Stomach smooth muscle (tissue), 2 donors: ENCODE data around the gene TBC1D9.

Source experiments
- H3K27ac ChIP-seq: one replicate; pipeline ENCODE4 v1.7.0; 2013; ENCODE audit warnings: mild to moderate bottlenecking, low read length, inconsistent platforms
- H3K27me3 ChIP-seq, 2 donors: one replicate each; pipeline ENCODE4 v1.7.0; 2013; ENCODE audit warnings: low read length in 2 of 2; ENCODE audit not compliant: insufficient read depth in 2 of 2, control insufficient read depth in 1 of 2
- H3K36me3 ChIP-seq, 2 donors: one replicate each; pipeline ENCODE4 v1.7.0; 2013; ENCODE audit warnings: low read length in 2 of 2; ENCODE audit not compliant: control insufficient read depth in 2 of 2, insufficient read depth in 2 of 2
- H3K4me1 ChIP-seq: one replicate; pipeline ENCODE4 v1.7.0; 2013; ENCODE audit warnings: low read length; ENCODE audit not compliant: control insufficient read depth, insufficient read depth
- H3K4me3 ChIP-seq, 2 donors: one replicate each; pipeline ENCODE4 v1.7.0; 2013; ENCODE audit warnings: low read length in 2 of 2
- H3K9ac ChIP-seq, 2 donors: one replicate each; pipeline ENCODE4 v1.7.0; 2013; ENCODE audit warnings: low read length in 2 of 2, mild to moderate bottlenecking in 1 of 2
- H3K9me3 ChIP-seq, 2 donors: one replicate each; pipeline ENCODE4 v1.7.0; 2013; ENCODE audit warnings: low read length in 2 of 2; ENCODE audit not compliant: control insufficient read depth in 2 of 2
- donor health status: healthy.
- donor health status: Pancreatic carcinoma.

TBC1D9 gene

DNA sequence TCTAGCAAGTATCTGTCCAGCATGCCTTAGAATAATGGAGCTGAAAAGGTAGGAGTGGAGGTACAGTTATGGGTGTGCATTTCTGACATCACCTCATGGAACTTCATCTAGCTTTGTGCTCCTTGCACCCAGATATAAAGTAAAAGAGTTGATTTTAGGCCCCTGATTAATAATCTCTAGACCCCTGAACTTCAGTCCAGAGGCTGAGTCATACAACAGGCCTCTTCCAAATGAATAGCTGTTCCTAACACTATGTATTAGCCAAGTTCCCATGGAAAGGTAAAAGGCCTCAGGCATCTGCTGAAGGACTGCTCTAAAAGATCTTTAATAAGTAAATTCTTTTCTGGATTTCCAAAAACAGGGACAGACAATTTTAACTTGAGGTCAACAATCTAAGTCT is 16.2 kb downstream of the TBC1D9 start:
- Histone ChIP-seq H3K27ac (no peak overlapping the region), H3K4me3 (no peak overlapping the region), H3K9ac (no peak overlapping the region), H3K36me3 (no peaks in the 10 kb centered on the region), H3K9me3 (no peaks in the 10 kb centered on the region), H3K27me3 (no peaks in the 10 kb centered on the region), H3K4me1 (peaks cover 3% of the 10 kb centered on the region)

DNA sequence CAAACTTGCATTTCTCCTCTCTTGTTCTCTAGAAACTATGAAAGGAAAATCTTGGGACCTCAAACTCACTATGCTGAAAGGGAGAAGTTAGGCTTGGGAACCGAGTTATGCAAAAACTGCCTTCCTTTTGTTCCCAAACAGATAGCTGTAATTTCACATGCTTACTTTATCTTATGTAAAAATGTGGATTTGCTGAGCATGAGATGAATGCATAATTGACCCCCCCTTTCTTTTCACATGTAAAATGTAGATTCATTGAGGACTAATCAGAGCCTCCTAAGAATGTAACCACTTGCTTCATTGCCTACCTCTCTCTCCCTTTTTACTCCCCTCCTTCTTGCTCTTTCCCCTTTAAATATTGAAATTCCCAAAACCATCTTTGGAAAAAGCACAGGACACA is 18.0 kb downstream of the TBC1D9 start:
- no peak overlapping the region for H3K4me3 ChIP-seq
- no peak overlapping the region for H3K9ac ChIP-seq
- H3K27me3 ChIP-seq, result no peaks in the 10 kb centered on the region
- no peaks in the 10 kb centered on the region for H3K4me1 ChIP-seq
- H3K36me3 ChIP-seq, result no peaks in the 10 kb centered on the region
- H3K27ac ChIP-seq, result no peak overlapping the region
- H3K9me3 ChIP-seq, result no peaks in the 10 kb centered on the region

DNA sequence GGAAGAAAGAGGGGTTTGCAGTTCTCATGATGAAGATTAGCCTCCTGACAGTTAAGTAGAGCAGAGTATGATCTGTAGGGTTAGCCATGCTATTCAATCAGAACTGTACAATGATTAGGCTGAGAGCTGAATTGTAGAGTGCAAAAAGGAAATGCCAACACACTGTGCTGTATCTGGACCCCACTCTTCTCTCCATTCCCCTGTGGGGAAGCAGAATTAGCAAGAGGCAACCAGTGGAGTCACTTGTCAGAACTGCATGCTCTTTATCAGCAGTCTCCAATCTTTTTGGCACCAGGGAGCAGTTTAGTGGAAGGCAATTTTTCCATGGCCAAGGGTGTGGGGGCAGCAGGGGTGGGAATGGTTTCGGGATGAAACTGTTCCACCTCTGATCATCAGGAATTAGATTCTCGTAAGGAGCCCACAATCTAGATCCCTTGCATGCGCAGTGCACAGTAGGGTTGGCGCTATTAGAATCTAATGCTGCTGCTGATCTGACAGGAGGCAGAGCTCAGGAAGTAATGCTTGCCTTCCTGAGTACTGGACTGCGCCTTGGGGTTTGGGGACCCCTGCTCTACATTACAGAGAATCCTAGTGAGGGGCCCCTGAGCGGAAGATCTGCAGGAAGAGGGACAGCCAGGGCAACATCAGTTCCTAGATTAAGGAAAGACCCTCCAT is 19.4 kb downstream of the TBC1D9 start:
- H3K27ac ChIP-seq, result no peak overlapping the region
- no peaks in the 10 kb centered on the region for H3K36me3 ChIP-seq
- H3K4me1 ChIP-seq, result no peaks in the 10 kb centered on the region

DNA sequence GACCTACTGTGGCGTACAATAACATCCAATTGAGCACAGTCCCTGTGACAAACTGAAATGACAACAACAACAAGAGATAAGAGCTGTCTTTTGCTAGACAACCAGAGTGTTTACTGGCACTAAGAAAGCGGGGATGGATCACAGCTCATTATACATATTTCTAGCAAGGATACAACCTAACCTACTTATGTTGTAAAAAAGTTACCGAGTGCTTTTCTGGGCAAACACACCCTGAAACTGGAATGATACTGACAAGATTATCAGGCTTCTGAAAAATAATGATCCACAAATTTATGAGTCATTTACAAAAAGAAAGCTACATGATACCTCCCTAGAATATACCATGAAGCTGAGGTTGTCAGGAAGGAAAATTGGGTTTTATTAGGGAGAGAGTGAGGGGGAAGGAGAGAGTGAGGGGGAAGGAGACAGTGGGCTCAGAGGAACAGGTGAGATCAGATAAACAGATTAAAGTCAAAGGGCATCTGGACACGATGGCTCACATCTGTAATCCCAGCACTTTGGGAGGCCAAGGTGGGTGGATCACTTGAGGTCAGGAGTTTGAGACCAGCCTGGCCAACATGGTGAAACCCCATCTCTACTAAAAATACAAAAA is 20.3 kb downstream of the TBC1D9 start:
- H3K4me3 ChIP-seq, result no peak overlapping the region
- H3K4me1 ChIP-seq, result no peaks in the 10 kb centered on the region
- no peak overlapping the region for H3K27ac ChIP-seq
- no peaks in the 10 kb centered on the region for H3K27me3 ChIP-seq
- no peak overlapping the region for H3K9ac ChIP-seq
- H3K36me3 ChIP-seq, result no peaks in the 10 kb centered on the region
- H3K9me3 ChIP-seq, result no peaks in the 10 kb centered on the region

More for the DNA sequence above, 19.4 kb downstream of the TBC1D9 start:
- H3K9ac ChIP-seq, result no peak overlapping the region
- H3K4me3 ChIP-seq, result no peak overlapping the region
- no peaks in the 10 kb centered on the region for H3K27me3 ChIP-seq
- H3K9me3 ChIP-seq, result no peaks in the 10 kb centered on the region

DNA sequence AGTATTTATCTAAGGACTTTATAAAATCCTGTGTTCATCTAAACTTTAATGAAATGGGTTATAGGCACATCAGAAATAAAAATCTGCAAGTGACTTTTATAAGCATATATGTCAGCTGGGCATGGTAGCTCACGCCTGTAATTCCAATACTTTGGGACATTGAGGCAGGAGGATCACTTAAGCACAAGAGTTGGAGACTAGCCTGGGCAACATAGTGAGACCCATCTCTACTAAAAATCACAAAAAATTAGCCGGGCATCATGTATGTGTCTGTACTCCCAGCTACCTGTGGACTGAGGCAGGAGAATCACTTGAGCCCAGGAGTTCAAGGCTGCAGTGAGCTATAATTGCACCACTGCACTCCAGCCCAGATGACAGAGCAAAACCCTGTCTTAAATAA is 20.9 kb downstream of the TBC1D9 start:
- no peaks in the 10 kb centered on the region for H3K27me3 ChIP-seq
- H3K36me3 ChIP-seq, result no peaks in the 10 kb centered on the region
- no peaks in the 10 kb centered on the region for H3K4me1 ChIP-seq
- no peak overlapping the region for H3K4me3 ChIP-seq
- H3K27ac ChIP-seq, result no peak overlapping the region
- H3K9ac ChIP-seq, result no peak overlapping the region
- H3K9me3 ChIP-seq, result no peaks in the 10 kb centered on the region

DNA sequence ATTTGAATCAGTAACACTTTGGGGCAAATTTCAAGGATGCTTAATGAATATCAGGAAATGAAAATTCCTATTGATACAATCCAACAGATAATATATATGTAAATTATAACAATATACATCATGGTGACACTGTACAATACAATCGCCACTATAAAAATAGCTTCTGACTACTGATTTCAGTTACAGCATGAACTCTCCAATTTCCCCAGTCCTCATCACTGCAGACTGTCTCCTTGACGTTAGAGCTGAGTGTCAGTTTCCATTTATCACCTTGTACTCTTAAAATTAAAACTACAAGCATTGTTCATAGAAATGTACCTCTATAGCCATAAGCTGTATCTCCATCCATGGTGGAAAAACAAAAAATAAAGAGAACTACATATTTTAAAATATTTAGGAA is 23.4 kb downstream of the TBC1D9 start:
- Histone ChIP-seq H3K4me3 (no peak overlapping the region), H3K4me1 (no peaks in the 10 kb centered on the region), H3K9ac (no peak overlapping the region), H3K36me3 (no peaks in the 10 kb centered on the region), H3K27ac (no peak overlapping the region), H3K9me3 (no peaks in the 10 kb centered on the region), H3K27me3 (no peaks in the 10 kb centered on the region)

DNA sequence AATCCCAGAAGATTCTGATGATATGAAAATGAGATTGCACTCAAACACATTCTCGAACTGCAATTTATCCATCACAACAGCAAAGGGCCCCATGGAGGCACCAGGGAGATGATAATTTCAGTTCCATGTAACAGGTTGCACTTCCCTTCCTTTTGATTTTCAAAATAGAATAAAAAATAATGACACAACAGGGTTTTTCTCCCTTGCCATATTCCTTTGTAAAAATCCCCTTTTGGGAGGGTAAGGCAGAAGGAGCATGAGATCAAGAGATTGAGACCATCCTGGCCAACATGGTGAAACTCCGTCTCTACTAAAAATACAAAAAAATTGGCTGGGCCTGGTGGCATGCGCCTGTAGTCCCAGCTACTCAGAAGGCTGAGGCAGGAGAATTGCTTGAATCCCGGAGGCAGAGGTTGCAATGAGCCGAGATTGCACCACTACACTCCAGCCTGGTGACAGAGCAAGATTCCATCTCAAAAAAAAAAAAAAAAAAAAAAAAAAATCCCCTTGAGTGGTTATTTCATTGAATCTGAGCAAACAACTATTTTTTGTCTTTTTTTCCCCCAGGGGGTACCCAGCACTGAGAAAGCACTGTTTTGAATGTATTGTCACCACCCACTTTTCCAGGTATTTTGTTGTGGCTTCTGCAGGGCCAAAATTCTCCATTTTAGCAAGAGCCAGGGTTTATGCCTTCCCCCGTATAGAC is 26.7 kb downstream of the TBC1D9 start:
- no peak overlapping the region for H3K9ac ChIP-seq
- no peaks in the 10 kb centered on the region for H3K9me3 ChIP-seq
- no peaks in the 10 kb centered on the region for H3K4me1 ChIP-seq
- no peak overlapping the region for H3K27ac ChIP-seq
- H3K4me3 ChIP-seq, result no peak overlapping the region
- no peaks in the 10 kb centered on the region for H3K27me3 ChIP-seq
- H3K36me3 ChIP-seq, result no peaks in the 10 kb centered on the region

DNA sequence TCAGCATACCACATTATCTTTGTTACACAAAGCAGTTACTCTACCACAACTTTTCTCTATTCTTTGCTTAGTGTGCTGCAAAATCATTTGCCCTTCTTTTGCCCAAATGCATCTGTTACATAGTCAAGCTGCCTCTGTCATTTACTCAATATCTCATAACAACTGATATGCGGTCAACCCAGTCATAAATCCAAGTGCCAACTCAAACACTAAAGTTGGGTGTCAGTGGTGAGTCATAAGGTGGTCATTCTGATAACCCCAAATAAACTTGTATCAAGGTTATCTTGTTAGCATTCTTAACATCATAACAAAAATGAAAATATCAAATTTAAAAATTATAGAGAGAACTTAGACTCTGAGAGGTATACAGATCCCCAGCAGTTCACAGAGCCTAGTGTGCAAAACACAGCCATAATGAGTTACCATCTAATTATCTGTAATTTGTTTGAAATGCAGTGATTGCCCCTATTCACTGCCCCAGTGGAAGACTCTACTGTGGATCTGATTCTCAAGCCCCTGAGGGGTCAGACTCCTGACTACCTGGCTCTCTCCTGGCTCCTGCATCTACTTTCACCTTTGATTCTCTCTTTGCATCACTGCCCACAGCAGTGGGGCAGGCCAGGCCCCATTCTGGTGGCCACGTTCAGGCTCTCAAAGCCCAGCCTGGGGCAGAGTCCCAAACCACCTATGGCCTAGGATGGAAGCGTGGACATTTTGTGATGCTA is 29.2 kb downstream of the TBC1D9 start:
- no peaks in the 10 kb centered on the region for H3K9me3 ChIP-seq
- no peak overlapping the region for H3K9ac ChIP-seq
- no peaks in the 10 kb centered on the region for H3K36me3 ChIP-seq
- H3K4me3 ChIP-seq, result no peak overlapping the region
- no peak overlapping the region for H3K27ac ChIP-seq
- no peaks in the 10 kb centered on the region for H3K4me1 ChIP-seq
- H3K27me3 ChIP-seq, result no peaks in the 10 kb centered on the region

DNA sequence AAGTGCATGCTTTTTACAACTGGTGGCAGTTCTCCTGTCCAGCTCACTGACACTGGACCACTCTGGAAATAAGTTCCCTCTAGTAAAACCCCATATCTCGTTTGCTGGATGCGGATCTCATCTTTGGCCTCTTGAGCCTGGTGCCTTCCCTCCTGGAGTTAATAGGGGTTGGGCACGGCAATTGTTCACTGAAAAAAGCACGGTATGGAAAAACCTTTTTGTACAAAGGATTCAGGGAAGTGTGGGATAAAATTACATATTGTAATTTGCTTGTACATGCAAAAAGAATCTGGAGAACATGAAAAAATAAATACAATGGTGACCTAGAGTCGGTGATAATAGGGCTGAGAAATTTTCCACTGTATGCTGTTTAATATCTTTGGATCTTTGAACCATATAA is 30.6 kb downstream of the TBC1D9 start:
- H3K27me3 ChIP-seq, result no peaks in the 10 kb centered on the region
- H3K36me3 ChIP-seq, result no peaks in the 10 kb centered on the region
- no peaks in the 10 kb centered on the region for H3K4me1 ChIP-seq
- no peak overlapping the region for H3K9ac ChIP-seq
- no peak overlapping the region for H3K27ac ChIP-seq
- H3K9me3 ChIP-seq, result no peaks in the 10 kb centered on the region
- H3K4me3 ChIP-seq, result no peak overlapping the region

DNA sequence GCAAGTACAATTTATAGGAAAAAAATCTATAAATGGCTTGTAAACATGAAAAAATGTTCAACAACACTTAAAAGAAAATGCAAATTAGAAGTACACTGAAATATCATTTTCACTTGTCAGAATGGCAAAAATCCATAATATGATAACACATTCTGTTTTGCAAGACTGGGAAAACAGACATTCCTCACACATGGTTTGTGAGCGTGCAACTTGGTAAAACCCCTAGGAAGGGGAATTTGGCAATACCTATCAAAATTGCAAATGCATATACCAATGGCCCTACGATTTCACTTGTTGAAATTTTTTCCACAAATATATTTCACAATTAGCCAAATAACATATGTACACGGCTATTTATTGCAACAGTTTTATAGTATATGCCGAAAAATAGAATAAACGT is 31.4 kb downstream of the TBC1D9 start:
- Histone ChIP-seq H3K27ac (no peak overlapping the region), H3K27me3 (no peaks in the 10 kb centered on the region), H3K36me3 (no peaks in the 10 kb centered on the region), H3K9me3 (no peaks in the 10 kb centered on the region), H3K4me1 (no peaks in the 10 kb centered on the region), H3K9ac (no peak overlapping the region), H3K4me3 (no peak overlapping the region)
